Measurements from ENCODE around the gene MRPL50.

MRPL50 gene

DNA sequence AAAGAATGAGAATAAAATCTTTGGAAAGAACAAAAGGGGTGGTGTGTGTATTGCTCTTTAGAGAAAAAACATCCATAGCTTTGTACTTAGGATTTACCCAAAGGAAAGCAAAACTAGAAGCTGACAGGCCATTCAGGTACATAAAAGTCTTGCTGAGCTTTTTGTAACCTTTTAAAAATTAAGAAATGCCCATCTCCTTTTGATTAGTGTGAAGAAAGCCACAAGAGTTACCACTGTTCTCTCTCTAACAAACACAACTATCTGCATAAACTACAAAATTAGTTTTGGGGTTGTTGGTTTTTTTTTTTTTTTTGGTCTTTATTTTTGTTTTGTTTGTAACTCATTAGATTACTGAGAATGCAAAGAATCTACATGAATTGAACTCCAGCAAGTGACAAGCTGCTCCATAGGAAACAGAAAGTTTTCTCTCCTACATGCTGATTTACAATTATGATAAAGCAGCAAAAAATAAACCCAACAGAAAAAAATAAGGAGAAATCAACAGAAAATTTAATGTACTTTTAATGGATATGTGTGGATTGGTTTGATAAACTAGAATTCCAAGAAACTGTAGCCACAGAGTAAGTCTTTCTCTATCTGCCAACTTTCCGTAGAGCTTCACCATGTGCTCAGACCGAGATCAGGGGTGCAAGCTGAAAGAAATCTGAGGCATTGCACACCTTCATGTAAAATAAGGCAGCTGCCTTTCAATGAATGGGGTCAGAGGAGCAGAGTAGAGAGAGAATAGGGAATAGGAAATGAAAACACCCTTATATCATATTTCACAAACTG, 25.9 kb downstream of the MRPL50 start:
- Histone ChIP-seq H3K4me1 (ENCODE audit: control insufficient read depth in 1 of 2, insufficient read depth in 2 of 2, low read length in 2 of 2) (no peaks in the 10 kb centered on the region), H3K27ac (ENCODE audit: low read length) (no peak overlapping the region), H3K4me3 (ENCODE audit: low read depth in 1 of 2, low read length in 2 of 2) (no peak overlapping the region), H3K36me3 (ENCODE audit: control insufficient read depth in 1 of 2, insufficient read depth in 2 of 2, low read length in 2 of 2) (no peaks in the 10 kb centered on the region), H3K9me3 (ENCODE audit: control insufficient read depth in 1 of 2, low read length in 2 of 2) (peaks cover 0 to 3% of the 10 kb centered on the region in 2 donors), H3K27me3 (ENCODE audit: low read depth, low read length) (peaks cover 5% of the 10 kb centered on the region)

DNA sequence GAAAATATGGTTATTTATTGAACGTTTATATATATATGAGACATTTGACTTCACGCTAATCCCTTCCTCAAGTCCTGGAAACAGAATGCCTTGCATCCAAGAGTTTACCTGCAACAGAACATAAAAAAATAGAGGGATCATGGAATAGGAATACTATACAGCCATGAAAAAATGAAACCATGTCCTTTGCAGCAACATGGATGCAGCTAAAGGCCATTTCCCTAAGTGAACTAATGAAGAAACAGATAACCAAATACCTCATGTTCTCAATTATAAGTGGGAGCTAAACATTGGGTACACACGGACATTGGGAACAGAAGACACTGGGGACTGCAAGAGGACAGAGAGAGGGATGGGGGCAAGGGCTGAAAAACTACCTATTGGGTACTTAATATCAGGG, 26.6 kb downstream of the MRPL50 start:
- H3K27me3 ChIP-seq (ENCODE audit: low read depth, low read length): peaks cover 5% of the 10 kb centered on the region
- peaks cover 0 to 3% of the 10 kb centered on the region in 2 donors for H3K9me3 ChIP-seq (ENCODE audit: control insufficient read depth in 1 of 2, low read length in 2 of 2)
- no peaks in the 10 kb centered on the region for H3K4me1 ChIP-seq (ENCODE audit: control insufficient read depth in 1 of 2, insufficient read depth in 2 of 2, low read length in 2 of 2)
- H3K4me3 ChIP-seq (ENCODE audit: low read depth in 1 of 2, low read length in 2 of 2): no peak overlapping the region
- H3K36me3 ChIP-seq (ENCODE audit: control insufficient read depth in 1 of 2, insufficient read depth in 2 of 2, low read length in 2 of 2): no peaks in the 10 kb centered on the region
- H3K27ac ChIP-seq (ENCODE audit: low read length): no peak overlapping the region

DNA sequence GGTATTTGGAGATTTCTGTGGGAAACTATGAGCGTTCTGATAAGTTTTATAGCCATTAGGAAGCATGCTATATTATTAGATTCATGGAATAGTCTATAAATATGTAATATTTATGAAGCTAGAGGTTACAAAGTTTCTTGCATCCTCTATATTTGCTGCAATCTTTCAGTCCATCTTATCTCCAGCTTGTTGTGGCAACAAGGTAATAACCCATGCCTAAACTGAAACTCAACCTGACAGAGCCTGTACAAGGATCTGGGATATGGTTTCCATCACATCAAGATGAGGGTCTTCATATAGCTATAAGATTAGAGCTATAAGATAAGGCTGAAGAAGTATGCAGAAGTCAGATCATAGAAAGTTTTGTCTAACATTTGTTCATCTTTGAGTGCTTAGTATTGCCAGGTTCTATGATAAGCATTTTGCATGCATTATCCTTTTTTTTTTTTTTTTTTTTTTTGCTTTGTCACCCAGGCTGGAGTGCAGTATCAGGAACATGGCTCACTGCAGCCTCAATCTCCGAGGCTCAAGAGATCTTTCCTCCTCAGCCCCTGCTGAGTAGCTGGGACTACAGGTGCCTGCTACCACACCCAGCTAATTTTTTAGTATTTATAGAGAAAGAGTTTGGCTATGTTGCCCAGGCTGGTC, 28.4 kb downstream of the MRPL50 start:
- Histone ChIP-seq H3K27ac (ENCODE audit: low read length) (no peak overlapping the region), H3K36me3 (ENCODE audit: control insufficient read depth in 1 of 2, insufficient read depth in 2 of 2, low read length in 2 of 2) (no peaks in the 10 kb centered on the region), H3K9me3 (ENCODE audit: control insufficient read depth in 1 of 2, low read length in 2 of 2) (no peaks in the 10 kb centered on the region), H3K4me3 (ENCODE audit: low read depth in 1 of 2, low read length in 2 of 2) (no peak overlapping the region), H3K4me1 (ENCODE audit: control insufficient read depth in 1 of 2, insufficient read depth in 2 of 2, low read length in 2 of 2) (no peaks in the 10 kb centered on the region), H3K27me3 (ENCODE audit: low read depth, low read length) (peaks cover 2% of the 10 kb centered on the region)

DNA sequence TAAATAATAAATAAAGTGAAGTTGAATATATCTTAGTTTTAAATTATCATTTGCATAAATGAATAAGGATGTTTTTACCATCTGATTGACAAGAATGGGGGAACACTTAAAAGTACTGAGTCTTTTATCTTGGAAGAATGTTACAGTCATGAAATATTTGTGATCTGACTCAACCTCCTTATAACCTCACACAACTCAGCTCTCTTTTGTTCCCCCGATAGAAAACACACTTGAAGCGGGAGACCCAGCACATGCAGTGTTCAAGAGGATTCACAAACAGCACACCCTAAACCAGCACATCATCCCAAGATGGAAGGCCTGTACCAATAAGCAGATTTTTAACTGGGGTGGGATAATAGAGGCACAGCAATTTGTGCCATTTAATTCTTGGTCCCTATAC, 29.1 kb downstream of the MRPL50 start:
- no peaks in the 10 kb centered on the region for H3K4me1 ChIP-seq (ENCODE audit: control insufficient read depth in 1 of 2, insufficient read depth in 2 of 2, low read length in 2 of 2)
- H3K9me3 ChIP-seq (ENCODE audit: control insufficient read depth in 1 of 2, low read length in 2 of 2): no peaks in the 10 kb centered on the region
- no peaks in the 10 kb centered on the region for H3K36me3 ChIP-seq (ENCODE audit: control insufficient read depth in 1 of 2, insufficient read depth in 2 of 2, low read length in 2 of 2)
- no peak overlapping the region for H3K27ac ChIP-seq (ENCODE audit: low read length)
- H3K4me3 ChIP-seq (ENCODE audit: low read depth in 1 of 2, low read length in 2 of 2): no peak overlapping the region
- no peaks in the 10 kb centered on the region for H3K27me3 ChIP-seq (ENCODE audit: low read depth, low read length)

DNA sequence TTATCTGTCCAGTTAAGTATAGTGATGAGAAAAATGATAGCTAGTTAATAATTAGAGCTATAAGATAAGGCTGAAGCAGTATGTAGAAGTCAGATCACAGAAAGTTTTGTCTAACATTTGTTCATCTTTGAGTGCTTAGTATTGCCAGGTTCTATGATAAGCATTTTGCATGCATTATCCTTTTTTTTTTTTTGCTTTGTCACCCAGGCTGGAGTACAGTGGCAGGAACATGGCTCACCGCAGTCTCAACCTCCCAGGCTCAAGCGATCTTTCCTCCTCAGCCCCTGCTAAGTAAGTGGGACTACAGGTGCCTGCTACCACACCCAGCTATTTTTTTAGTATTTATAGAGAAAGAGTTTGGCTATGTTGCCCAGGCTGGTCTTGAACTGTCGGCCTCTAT, 31.1 kb downstream of the MRPL50 start:
- H3K36me3 ChIP-seq (ENCODE audit: control insufficient read depth in 1 of 2, insufficient read depth in 2 of 2, low read length in 2 of 2): no peaks in the 10 kb centered on the region
- H3K9me3 ChIP-seq (ENCODE audit: control insufficient read depth in 1 of 2, low read length in 2 of 2): no peaks in the 10 kb centered on the region
- no peak overlapping the region for H3K4me3 ChIP-seq (ENCODE audit: low read depth in 1 of 2, low read length in 2 of 2)
- H3K27ac ChIP-seq (ENCODE audit: low read length): no peak overlapping the region
- H3K4me1 ChIP-seq (ENCODE audit: control insufficient read depth in 1 of 2, insufficient read depth in 2 of 2, low read length in 2 of 2): no peaks in the 10 kb centered on the region
- no peaks in the 10 kb centered on the region for H3K27me3 ChIP-seq (ENCODE audit: low read depth, low read length)

DNA sequence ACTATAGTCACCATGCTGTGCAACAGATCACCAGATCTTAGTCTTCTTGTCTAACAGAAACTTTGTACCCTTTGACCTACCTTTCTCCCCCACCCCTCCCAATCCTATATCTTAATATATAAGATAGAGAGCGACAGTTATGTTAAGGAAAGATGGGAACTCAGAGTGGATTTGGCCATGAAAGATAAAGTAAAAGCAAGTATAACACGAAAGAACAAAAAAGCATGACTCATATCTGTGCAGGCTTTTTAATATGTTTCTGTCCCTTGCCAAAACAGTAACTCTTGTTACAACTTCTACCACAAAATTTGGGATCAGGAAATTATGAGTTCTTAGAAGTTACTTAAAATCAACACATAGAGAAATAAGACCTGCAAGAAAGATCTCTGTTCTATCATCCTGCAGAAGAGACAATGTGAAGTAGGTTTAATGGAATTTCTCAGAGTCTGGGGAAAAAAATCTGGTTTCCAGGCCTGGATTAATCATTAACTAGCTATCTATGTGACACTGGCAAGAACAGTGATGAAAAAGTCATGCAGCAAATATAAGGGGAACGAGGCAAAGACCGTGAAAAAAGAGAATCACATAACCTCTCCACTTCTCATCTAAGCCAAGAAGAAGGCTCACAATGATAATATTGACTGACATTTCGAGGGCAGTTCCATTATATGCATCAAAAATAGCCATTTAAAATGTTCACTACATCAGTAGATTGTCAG, 32.2 kb downstream of the MRPL50 start:
- H3K4me3 ChIP-seq (ENCODE audit: low read depth in 1 of 2, low read length in 2 of 2): no peak overlapping the region

DNA sequence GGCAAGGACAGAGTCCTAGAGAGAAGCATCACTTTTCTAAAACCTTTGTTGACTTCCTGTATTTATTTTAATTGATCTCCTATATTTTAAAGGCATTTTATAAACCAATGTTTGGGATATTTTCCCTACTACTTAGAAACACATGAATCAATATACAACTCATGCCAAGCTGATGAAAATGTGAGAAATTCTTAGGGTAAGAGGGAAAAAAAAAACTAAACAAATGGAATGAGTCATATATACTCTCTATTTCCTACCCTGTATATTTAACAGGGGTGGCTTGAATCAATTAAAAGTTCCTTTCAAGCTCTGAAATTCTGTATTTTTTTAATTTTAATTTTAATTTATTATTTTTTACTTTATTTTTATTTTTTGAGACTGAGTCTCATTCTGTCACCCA, 33.2 kb downstream of the MRPL50 start:
- Histone ChIP-seq H3K27ac (ENCODE audit: low read length) (no peak overlapping the region), H3K4me1 (ENCODE audit: control insufficient read depth in 1 of 2, insufficient read depth in 2 of 2, low read length in 2 of 2) (no peaks in the 10 kb centered on the region), H3K36me3 (ENCODE audit: control insufficient read depth in 1 of 2, insufficient read depth in 2 of 2, low read length in 2 of 2) (no peaks in the 10 kb centered on the region), H3K27me3 (ENCODE audit: low read depth, low read length) (no peaks in the 10 kb centered on the region), H3K9me3 (ENCODE audit: control insufficient read depth in 1 of 2, low read length in 2 of 2) (no peaks in the 10 kb centered on the region), H3K4me3 (ENCODE audit: low read depth in 1 of 2, low read length in 2 of 2) (no peak overlapping the region)

More for the DNA sequence above, 32.2 kb downstream of the MRPL50 start:
- Histone ChIP-seq H3K4me1 (ENCODE audit: control insufficient read depth in 1 of 2, insufficient read depth in 2 of 2, low read length in 2 of 2) (no peaks in the 10 kb centered on the region), H3K9me3 (ENCODE audit: control insufficient read depth in 1 of 2, low read length in 2 of 2) (no peaks in the 10 kb centered on the region), H3K27ac (ENCODE audit: low read length) (no peak overlapping the region), H3K27me3 (ENCODE audit: low read depth, low read length) (no peaks in the 10 kb centered on the region), H3K36me3 (ENCODE audit: control insufficient read depth in 1 of 2, insufficient read depth in 2 of 2, low read length in 2 of 2) (no peaks in the 10 kb centered on the region)

DNA sequence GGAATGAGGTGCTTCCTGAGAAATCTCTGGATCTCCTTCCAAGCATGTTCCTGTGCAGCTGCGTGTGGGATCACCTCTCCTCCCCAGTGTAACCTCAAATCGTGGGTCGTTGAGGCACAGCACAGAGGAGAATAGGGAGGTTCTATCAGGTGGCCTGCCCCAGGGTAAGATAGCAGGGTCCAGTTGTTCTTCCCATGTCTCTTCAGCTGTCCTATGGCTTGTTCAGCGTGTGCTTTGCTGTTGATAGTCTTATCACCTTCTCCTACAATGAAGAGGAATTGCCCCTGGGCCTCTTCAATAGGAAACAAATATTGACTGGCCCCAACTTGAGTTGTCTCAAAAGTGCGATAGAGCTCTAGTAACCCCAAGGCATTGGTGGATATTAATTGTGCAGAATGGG, 36.0 kb downstream of the MRPL50 start:
- H3K9me3 ChIP-seq (ENCODE audit: control insufficient read depth in 1 of 2, low read length in 2 of 2): no peaks in the 10 kb centered on the region
- H3K27me3 ChIP-seq (ENCODE audit: low read depth, low read length): no peaks in the 10 kb centered on the region
- H3K27ac ChIP-seq (ENCODE audit: low read length): no peak overlapping the region
- no peaks in the 10 kb centered on the region for H3K4me1 ChIP-seq (ENCODE audit: control insufficient read depth in 1 of 2, insufficient read depth in 2 of 2, low read length in 2 of 2)
- no peaks in the 10 kb centered on the region for H3K36me3 ChIP-seq (ENCODE audit: control insufficient read depth in 1 of 2, insufficient read depth in 2 of 2, low read length in 2 of 2)
- no peak overlapping the region for H3K4me3 ChIP-seq (ENCODE audit: low read depth in 1 of 2, low read length in 2 of 2)

DNA sequence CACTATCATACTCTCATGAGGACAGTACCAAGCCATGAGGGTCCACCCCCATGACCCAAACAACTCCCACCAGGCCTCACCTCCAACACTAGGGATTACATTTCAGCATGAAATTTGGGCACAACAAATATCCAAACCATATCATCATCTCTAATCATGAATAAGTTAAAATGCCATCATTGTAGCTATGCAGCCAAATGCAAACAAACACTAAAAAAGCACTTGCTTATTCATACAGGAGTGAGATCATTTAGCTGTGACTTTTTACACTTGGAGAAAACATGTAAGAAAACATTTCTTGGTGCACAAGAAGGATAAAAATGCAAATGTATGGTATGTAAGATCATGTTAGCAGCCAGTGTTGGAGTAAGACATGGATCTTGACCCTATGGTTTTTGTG, 37.8 kb downstream of the MRPL50 start:
- Histone ChIP-seq H3K4me3 (ENCODE audit: low read depth in 1 of 2, low read length in 2 of 2) (no peak overlapping the region), H3K36me3 (ENCODE audit: control insufficient read depth in 1 of 2, insufficient read depth in 2 of 2, low read length in 2 of 2) (no peaks in the 10 kb centered on the region), H3K4me1 (ENCODE audit: control insufficient read depth in 1 of 2, insufficient read depth in 2 of 2, low read length in 2 of 2) (no peaks in the 10 kb centered on the region), H3K27ac (ENCODE audit: low read length) (no peak overlapping the region), H3K27me3 (ENCODE audit: low read depth, low read length) (no peaks in the 10 kb centered on the region), H3K9me3 (ENCODE audit: control insufficient read depth in 1 of 2, low read length in 2 of 2) (no peaks in the 10 kb centered on the region)

DNA sequence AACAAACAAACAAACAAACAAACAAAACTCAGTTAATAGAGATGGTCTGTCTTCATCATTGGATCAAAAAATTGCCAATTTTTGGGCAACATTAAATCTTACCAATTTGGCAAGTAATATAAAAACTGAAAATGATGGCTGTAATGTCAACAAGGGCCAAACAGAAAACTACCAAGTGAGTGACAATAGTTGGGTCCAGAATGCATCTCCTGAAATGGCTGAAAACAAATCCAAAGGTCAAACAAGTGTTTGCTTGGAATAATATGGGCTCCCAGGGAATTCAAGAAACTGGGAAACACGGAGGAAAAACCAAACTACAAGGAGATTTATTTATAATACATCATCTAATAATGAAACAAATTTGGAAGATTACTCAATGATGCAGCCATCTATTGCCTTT, 38.7 kb downstream of the MRPL50 start:
- no peaks in the 10 kb centered on the region for H3K4me1 ChIP-seq (ENCODE audit: control insufficient read depth in 1 of 2, insufficient read depth in 2 of 2, low read length in 2 of 2)
- H3K27me3 ChIP-seq (ENCODE audit: low read depth, low read length): no peaks in the 10 kb centered on the region
- H3K27ac ChIP-seq (ENCODE audit: low read length): no peak overlapping the region
- no peaks in the 10 kb centered on the region for H3K36me3 ChIP-seq (ENCODE audit: control insufficient read depth in 1 of 2, insufficient read depth in 2 of 2, low read length in 2 of 2)
- no peak overlapping the region for H3K4me3 ChIP-seq (ENCODE audit: low read depth in 1 of 2, low read length in 2 of 2)
- no peaks in the 10 kb centered on the region for H3K9me3 ChIP-seq (ENCODE audit: control insufficient read depth in 1 of 2, low read length in 2 of 2)

DNA sequence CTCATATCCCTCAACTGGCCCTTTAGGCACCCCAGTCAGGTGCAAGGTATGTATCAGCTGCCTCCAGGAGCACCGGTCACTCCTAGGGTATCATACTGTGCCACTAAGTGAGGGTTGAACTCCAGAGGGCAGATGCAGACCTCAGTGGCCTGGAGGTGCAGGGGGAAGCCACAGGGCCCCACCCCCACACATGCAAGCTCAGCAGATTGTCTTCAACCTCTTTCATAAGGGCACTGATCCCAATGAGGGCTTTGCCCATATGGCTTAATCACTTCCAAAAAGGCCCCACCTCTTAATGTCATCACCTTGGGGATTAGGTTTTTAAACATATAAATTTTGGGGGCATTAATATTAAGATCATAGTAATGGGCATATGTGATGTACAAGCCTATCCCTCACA, 41.8 kb downstream of the MRPL50 start:
- no peaks in the 10 kb centered on the region for H3K36me3 ChIP-seq (ENCODE audit: control insufficient read depth in 1 of 2, insufficient read depth in 2 of 2, low read length in 2 of 2)
- H3K9me3 ChIP-seq (ENCODE audit: control insufficient read depth in 1 of 2, low read length in 2 of 2): no peaks in the 10 kb centered on the region
- H3K27ac ChIP-seq (ENCODE audit: low read length): no peak overlapping the region
- H3K4me3 ChIP-seq (ENCODE audit: low read depth in 1 of 2, low read length in 2 of 2): no peak overlapping the region
- no peaks in the 10 kb centered on the region for H3K27me3 ChIP-seq (ENCODE audit: low read depth, low read length)
- H3K4me1 ChIP-seq (ENCODE audit: control insufficient read depth in 1 of 2, insufficient read depth in 2 of 2, low read length in 2 of 2): no peaks in the 10 kb centered on the region

All from muscle layer of duodenum (tissue), 2 donors.